Stimulated activated effector memory CD8-positive, alpha-beta T cell treated with anti-CD3 and anti-CD28 coated beads, Interleukin-12 subunit alpha, Interleukin-12 subunit beta, amount 100 ng/mL, for 72 hours (primary cell): ENCODE results near the gene WNK1.
"Not testable (repeated sequence)": the region's sequence is repeated elsewhere in the genome, so short reads cannot be mapped to it uniquely, and the experiment has no call there.

Experiments used
- ATAC-seq: fragments of 150-1000 bp; cut with Tn5 transposase; 2 replicates; pipeline ENCODE4 v1.10.0; 2021
- DNase-seq, 2 donors: peaks; one replicate each; pipeline ENCODE4 v3.0.0; 2021 to 2022; ENCODE audit warnings: low spot score in 2 of 2
- H3K27ac Mint-ChIP-seq: one replicate; pipeline ENCODE4 v1.8.0; 2022; ENCODE audit warnings: mild to moderate bottlenecking, mixed read lengths
- H3K36me3 Mint-ChIP-seq: one replicate; pipeline ENCODE4 v1.8.0; 2022; ENCODE audit warnings: mild to moderate bottlenecking, mixed read lengths
- H3K4me1 Mint-ChIP-seq: one replicate; pipeline ENCODE4 v1.8.0; 2022; ENCODE audit warnings: mixed read lengths
- H3K4me3 Mint-ChIP-seq: one replicate; pipeline ENCODE4 v1.8.0; 2022; ENCODE audit warnings: mild to moderate bottlenecking, mixed read lengths
- H3K9me3 Mint-ChIP-seq: one replicate; pipeline ENCODE4 v1.8.0; 2022; ENCODE audit warnings: mixed read lengths

The WNK1 gene

GRCh38 chr12:810116-810515 lies 57.7 kb downstream of the WNK1 start:
- Mint-ChIP-seq H3K4me3 (peak overlapping the region; percentile 41), H3K9me3 (no peaks in the 10 kb centered on the region), H3K27ac (peak overlapping the region; percentile 12), H3K4me1 (peaks cover 59% of the 10 kb centered on the region), H3K36me3 (peaks cover 38% of the 10 kb centered on the region)
- ATAC-seq (no peak), DNase-seq (no peak)

- ATAC-seq (peak; percentile 99), DNase-seq (peak in 1 of 2 donors; percentile 75)
- H3K27ac Mint-ChIP-seq, result peak overlapping the region; percentile 12
Observed at GRCh38 chr12:810671-811415, 58.5 kb downstream of the WNK1 start.

GRCh38 chr12:812950-813349 lies 60.6 kb downstream of the WNK1 start:
- H3K4me3 Mint-ChIP-seq, result no peak overlapping the region
- peaks cover 52% of the 10 kb centered on the region for H3K4me1 Mint-ChIP-seq
- H3K9me3 Mint-ChIP-seq, result no peaks in the 10 kb centered on the region
- DNase-seq (no peak), ATAC-seq (no peak)
- H3K27ac Mint-ChIP-seq, result no peak overlapping the region
- peaks cover 67% of the 10 kb centered on the region for H3K36me3 Mint-ChIP-seq

More at GRCh38 chr12:810671-811415, 58.5 kb downstream of the WNK1 start:
- no peaks in the 10 kb centered on the region for H3K9me3 Mint-ChIP-seq
- peaks cover 46% of the 10 kb centered on the region for H3K36me3 Mint-ChIP-seq
- H3K4me1 Mint-ChIP-seq, result peaks cover 56% of the 10 kb centered on the region
- peak overlapping the region; percentile 41 for H3K4me3 Mint-ChIP-seq

GRCh38 chr12:817456-817855 lies 65.1 kb downstream of the WNK1 start:
- Mint-ChIP-seq H3K4me1 (peaks cover 52% of the 10 kb centered on the region), H3K36me3 (peaks cover 74% of the 10 kb centered on the region)
- not testable (repeated sequence) for H3K4me3 Mint-ChIP-seq, H3K27ac Mint-ChIP-seq, ATAC-seq, DNase-seq, H3K9me3 Mint-ChIP-seq

GRCh38 chr12:817941-818600 lies 65.7 kb downstream of the WNK1 start:
- H3K4me1 Mint-ChIP-seq, result peaks cover 51% of the 10 kb centered on the region
- H3K27ac Mint-ChIP-seq, result no peak overlapping the region
- H3K9me3 Mint-ChIP-seq, result peaks cover 4% of the 10 kb centered on the region
- DNase-seq, result no peak
- H3K36me3 Mint-ChIP-seq, result peaks cover 73% of the 10 kb centered on the region
- no peak for ATAC-seq
- no peak overlapping the region for H3K4me3 Mint-ChIP-seq

GRCh38 chr12:818733-819132 lies 66.4 kb downstream of the WNK1 start:
- Mint-ChIP-seq H3K27ac (no peak overlapping the region), H3K4me3 (no peak overlapping the region), H3K36me3 (peaks cover 66% of the 10 kb centered on the region), H3K4me1 (peaks cover 50% of the 10 kb centered on the region), H3K9me3 (peaks cover 8% of the 10 kb centered on the region)
- ATAC-seq (no peak), DNase-seq (no peak)

- peak; percentile 77 for ATAC-seq
- peaks cover 50% of the 10 kb centered on the region for H3K4me1 Mint-ChIP-seq
- H3K9me3 Mint-ChIP-seq, result peaks cover 8% of the 10 kb centered on the region
- DNase-seq, result no peak
- no peak overlapping the region for H3K27ac Mint-ChIP-seq
- peaks cover 61% of the 10 kb centered on the region for H3K36me3 Mint-ChIP-seq
- no peak overlapping the region for H3K4me3 Mint-ChIP-seq
Observed at GRCh38 chr12:820336-820735, 68.0 kb downstream of the WNK1 start.

- Mint-ChIP-seq H3K36me3 (peaks cover 54% of the 10 kb centered on the region), H3K27ac (no peak overlapping the region), H3K4me3 (peak overlapping the region; percentile 3), H3K4me1 (peaks cover 36% of the 10 kb centered on the region), H3K9me3 (peaks cover 8% of the 10 kb centered on the region)
- ATAC-seq, result no peak
- DNase-seq, result no peak
Observed at GRCh38 chr12:823028-823698, 70.8 kb downstream of the WNK1 start.

GRCh38 chr12:826331-826730 lies 74.0 kb downstream of the WNK1 start:
- Mint-ChIP-seq H3K4me3 (no peak overlapping the region), H3K9me3 (peaks cover 8% of the 10 kb centered on the region), H3K27ac (no peak overlapping the region), H3K36me3 (peaks cover 64% of the 10 kb centered on the region), H3K4me1 (peaks cover 20% of the 10 kb centered on the region)
- ATAC-seq (no peak), DNase-seq (no peak)

- Mint-ChIP-seq H3K4me3 (no peak overlapping the region), H3K4me1 (peaks cover 10% of the 10 kb centered on the region), H3K36me3 (peaks cover 87% of the 10 kb centered on the region), H3K9me3 (no peaks in the 10 kb centered on the region), H3K27ac (no peak overlapping the region)
- ATAC-seq, result no peak
- DNase-seq, result no peak
Observed at GRCh38 chr12:828726-829395, 76.5 kb downstream of the WNK1 start.

GRCh38 chr12:830111-830867 lies 77.9 kb downstream of the WNK1 start:
- DNase-seq (no peak), ATAC-seq (no peak)
- H3K27ac Mint-ChIP-seq, result no peak overlapping the region
- peaks cover 20% of the 10 kb centered on the region for H3K4me1 Mint-ChIP-seq
- H3K36me3 Mint-ChIP-seq, result peaks cover 91% of the 10 kb centered on the region
- H3K9me3 Mint-ChIP-seq, result no peaks in the 10 kb centered on the region
- H3K4me3 Mint-ChIP-seq, result no peak overlapping the region

- no peak for ATAC-seq
- Mint-ChIP-seq H3K4me1 (peaks cover 28% of the 10 kb centered on the region), H3K4me3 (no peak overlapping the region), H3K9me3 (no peaks in the 10 kb centered on the region), H3K27ac (no peak overlapping the region), H3K36me3 (peaks cover 80% of the 10 kb centered on the region)
- no peak for DNase-seq
Observed at GRCh38 chr12:835754-836518, 83.6 kb downstream of the WNK1 start.

GRCh38 chr12:836952-837351 lies 84.6 kb downstream of the WNK1 start:
- ATAC-seq, result no peak
- Mint-ChIP-seq H3K27ac (no peak overlapping the region), H3K9me3 (no peaks in the 10 kb centered on the region), H3K4me1 (peaks cover 35% of the 10 kb centered on the region), H3K4me3 (no peak overlapping the region), H3K36me3 (peaks cover 75% of the 10 kb centered on the region)
- DNase-seq, result no peak

GRCh38 chr12:837548-837947 lies 85.2 kb downstream of the WNK1 start:
- no peak for ATAC-seq
- H3K4me3 Mint-ChIP-seq, result no peak overlapping the region
- H3K27ac Mint-ChIP-seq, result no peak overlapping the region
- H3K9me3 Mint-ChIP-seq, result no peaks in the 10 kb centered on the region
- H3K4me1 Mint-ChIP-seq, result peaks cover 40% of the 10 kb centered on the region
- DNase-seq, result no peak
- peaks cover 73% of the 10 kb centered on the region for H3K36me3 Mint-ChIP-seq
